ENCODE data around the gene ABCC5.

ABCC5 gene

DNA sequence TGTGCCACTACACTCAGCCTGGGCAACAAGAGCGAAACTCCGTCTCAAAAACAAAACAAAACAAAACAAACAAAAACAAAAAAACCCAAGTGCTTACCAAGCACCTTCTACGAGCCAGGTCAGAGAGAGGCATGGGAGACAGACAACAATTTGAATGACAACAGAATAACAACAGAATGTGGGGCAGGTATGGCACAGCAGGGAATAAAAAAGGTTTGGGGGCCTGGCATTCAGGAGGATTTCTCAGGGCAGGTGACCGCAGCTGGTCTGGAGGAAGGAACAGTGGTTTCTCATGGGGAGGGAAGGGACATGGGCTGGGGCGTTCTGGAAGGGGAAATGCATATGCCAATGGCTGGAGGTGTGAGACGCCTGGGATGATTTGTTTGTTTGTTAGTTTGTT is 110.5 kb downstream of the ABCC5 start (continued):
- TF ChIP-seq, protein P1, sequence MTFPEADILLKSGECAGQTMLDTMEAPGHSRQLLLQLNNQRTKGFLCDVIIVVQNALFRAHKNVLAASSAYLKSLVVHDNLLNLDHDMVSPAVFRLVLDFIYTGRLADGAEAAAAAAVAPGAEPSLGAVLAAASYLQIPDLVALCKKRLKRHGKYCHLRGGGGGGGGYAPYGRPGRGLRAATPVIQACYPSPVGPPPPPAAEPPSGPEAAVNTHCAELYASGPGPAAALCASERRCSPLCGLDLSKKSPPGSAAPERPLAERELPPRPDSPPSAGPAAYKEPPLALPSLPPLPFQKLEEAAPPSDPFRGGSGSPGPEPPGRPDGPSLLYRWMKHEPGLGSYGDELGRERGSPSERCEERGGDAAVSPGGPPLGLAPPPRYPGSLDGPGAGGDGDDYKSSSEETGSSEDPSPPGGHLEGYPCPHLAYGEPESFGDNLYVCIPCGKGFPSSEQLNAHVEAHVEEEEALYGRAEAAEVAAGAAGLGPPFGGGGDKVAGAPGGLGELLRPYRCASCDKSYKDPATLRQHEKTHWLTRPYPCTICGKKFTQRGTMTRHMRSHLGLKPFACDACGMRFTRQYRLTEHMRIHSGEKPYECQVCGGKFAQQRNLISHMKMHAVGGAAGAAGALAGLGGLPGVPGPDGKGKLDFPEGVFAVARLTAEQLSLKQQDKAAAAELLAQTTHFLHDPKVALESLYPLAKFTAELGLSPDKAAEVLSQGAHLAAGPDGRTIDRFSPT (tag by site-specific recombination; IDR thresholded peaks at IDR 0.05), result no peak
- TF ChIP-seq ZNF654 (tag by site-specific recombination; IDR thresholded peaks at IDR 0.05; ENCODE audit: low read depth) (no peak), ZNF530 (tag by site-specific recombination; IDR thresholded peaks at IDR 0.05; ENCODE audit: low read depth) (no peak), SP7 (tag by site-specific recombination; IDR thresholded peaks at IDR 0.05) (no peak), SP3 (tag by site-specific recombination; IDR thresholded peaks at IDR 0.05) (no peak)

DNA sequence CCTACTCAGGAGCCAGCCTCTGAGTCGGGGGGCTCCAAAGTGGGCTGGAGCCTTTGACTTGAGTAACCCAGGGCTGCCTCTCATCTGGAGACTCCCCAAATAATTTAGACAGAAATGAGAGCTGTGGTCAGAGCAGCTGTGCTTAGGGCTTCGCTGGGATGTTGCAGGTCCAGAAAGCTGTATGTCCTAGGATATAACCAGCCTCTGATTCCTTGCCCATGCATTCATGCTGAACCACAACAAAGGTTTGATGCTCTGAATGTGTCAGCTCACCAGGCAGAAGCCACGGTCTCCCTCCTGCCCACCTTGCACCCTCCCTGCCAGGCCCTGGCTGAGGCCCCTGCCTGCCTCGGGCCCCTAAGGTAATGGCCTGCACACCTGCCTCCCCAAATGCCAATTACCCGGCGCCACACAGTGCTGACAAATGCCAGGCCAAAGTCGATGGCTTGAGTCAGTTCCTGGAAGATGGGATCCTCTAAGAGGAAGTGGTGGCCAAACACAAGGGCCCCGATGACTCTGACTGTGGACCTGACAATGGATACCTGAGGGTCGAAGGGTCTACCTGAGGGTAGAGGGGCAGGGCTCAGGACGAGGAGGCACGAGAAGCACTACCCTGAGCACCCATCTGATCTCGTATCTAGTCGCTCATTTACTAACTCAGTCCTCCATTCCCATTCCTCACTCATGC is 111.3 kb downstream of the ABCC5 start:
- ChIA-PET CTCF (interaction anchor here (0.6 to 2.2 kb wide), 3 partner anchors 10 to 109 kb away, joined by 3 to 6 read pairs (median 3); no protein-coding TSS in a partner anchor), POLR2A (interaction anchor here (0.6 kb wide), 1 partner anchor 356 kb away, joined by 3 read pairs; no protein-coding TSS in a partner anchor)
- Histone ChIP-seq H3K4me3 (ENCODE audit: low read depth, low read length) (no peak overlapping the region), H3K36me3 (ENCODE audit: control insufficient read depth in 2 of 2, insufficient read depth in 1 of 2, low read length in 2 of 2) (no peaks in the 10 kb centered on the region), H3K4me1 (ENCODE audit: control insufficient read depth, insufficient read depth, low read length) (no peaks in the 10 kb centered on the region), H3K9me3 (ENCODE audit: control insufficient read depth, insufficient read depth, low read depth, low read length) (no peaks in the 10 kb centered on the region), H3K27ac (ENCODE audit: extremely low read depth, low read depth, low read length) (no peak overlapping the region)
- TF ChIP-seq ZNF184 (tag by site-specific recombination; IDR thresholded peaks at IDR 0.05) (no peak), ZSCAN30 (tag by site-specific recombination; IDR thresholded peaks at IDR 0.05) (no peak), ZNF146 (tag by site-specific recombination; IDR thresholded peaks at IDR 0.05) (no peak), ZNF776 (tag by site-specific recombination; IDR thresholded peaks at IDR 0.05; ENCODE audit: borderline replicate concordance) (no peak), ZNF10 (tag by site-specific recombination; IDR thresholded peaks at IDR 0.05) (no peak), TRIM28 (IDR thresholded peaks at IDR 0.05; ENCODE audit: borderline replicate concordance, low read length) (no peak), ZNF2 (tag by site-specific recombination; IDR thresholded peaks at IDR 0.05) (no peak), ZNF324 (tag by site-specific recombination; IDR thresholded peaks at IDR 0.05) (no peak), ZNF658 (tag by site-specific recombination; IDR thresholded peaks at IDR 0.05) (no peak)
- TF ChIP-seq, protein P2, sequence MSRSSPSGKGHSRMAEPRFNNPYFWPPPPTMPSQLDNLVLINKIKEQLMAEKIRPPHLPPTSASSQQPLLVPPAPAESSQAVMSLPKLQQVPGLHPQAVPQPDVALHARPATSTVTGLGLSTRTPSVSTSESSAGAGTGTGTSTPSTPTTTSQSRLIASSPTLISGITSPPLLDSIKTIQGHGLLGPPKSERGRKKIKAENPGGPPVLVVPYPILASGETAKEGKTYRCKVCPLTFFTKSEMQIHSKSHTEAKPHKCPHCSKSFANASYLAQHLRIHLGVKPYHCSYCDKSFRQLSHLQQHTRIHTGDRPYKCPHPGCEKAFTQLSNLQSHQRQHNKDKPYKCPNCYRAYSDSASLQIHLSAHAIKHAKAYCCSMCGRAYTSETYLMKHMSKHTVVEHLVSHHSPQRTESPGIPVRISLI (tag by site-specific recombination; IDR thresholded peaks at IDR 0.05), result no peak
- TF ChIP-seq, protein P3, sequence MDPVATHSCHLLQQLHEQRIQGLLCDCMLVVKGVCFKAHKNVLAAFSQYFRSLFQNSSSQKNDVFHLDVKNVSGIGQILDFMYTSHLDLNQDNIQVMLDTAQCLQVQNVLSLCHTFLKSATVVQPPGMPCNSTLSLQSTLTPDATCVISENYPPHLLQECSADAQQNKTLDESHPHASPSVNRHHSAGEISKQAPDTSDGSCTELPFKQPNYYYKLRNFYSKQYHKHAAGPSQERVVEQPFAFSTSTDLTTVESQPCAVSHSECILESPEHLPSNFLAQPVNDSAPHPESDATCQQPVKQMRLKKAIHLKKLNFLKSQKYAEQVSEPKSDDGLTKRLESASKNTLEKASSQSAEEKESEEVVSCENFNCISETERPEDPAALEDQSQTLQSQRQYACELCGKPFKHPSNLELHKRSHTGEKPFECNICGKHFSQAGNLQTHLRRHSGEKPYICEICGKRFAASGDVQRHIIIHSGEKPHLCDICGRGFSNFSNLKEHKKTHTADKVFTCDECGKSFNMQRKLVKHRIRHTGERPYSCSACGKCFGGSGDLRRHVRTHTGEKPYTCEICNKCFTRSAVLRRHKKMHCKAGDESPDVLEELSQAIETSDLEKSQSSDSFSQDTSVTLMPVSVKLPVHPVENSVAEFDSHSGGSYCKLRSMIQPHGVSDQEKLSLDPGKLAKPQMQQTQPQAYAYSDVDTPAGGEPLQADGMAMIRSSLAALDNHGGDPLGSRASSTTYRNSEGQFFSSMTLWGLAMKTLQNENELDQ (tag by site-specific recombination; IDR thresholded peaks at IDR 0.05; ENCODE audit: low read depth), result no peak
- TF ChIP-seq, protein P4, sequence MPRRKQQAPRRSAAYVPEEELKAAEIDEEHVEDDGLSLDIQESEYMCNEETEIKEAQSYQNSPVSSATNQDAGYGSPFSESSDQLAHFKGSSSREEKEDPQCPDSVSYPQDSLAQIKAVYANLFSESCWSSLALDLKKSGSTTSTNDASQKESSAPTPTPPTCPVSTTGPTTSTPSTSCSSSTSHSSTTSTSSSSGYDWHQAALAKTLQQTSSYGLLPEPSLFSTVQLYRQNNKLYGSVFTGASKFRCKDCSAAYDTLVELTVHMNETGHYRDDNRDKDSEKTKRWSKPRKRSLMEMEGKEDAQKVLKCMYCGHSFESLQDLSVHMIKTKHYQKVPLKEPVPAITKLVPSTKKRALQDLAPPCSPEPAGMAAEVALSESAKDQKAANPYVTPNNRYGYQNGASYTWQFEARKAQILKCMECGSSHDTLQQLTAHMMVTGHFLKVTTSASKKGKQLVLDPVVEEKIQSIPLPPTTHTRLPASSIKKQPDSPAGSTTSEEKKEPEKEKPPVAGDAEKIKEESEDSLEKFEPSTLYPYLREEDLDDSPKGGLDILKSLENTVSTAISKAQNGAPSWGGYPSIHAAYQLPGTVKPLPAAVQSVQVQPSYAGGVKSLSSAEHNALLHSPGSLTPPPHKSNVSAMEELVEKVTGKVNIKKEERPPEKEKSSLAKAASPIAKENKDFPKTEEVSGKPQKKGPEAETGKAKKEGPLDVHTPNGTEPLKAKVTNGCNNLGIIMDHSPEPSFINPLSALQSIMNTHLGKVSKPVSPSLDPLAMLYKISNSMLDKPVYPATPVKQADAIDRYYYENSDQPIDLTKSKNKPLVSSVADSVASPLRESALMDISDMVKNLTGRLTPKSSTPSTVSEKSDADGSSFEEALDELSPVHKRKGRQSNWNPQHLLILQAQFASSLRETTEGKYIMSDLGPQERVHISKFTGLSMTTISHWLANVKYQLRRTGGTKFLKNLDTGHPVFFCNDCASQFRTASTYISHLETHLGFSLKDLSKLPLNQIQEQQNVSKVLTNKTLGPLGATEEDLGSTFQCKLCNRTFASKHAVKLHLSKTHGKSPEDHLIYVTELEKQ (tag by site-specific recombination; IDR thresholded peaks at IDR 0.05; ENCODE audit: borderline replicate concordance), result no peak
- TF ChIP-seq, protein P5, sequence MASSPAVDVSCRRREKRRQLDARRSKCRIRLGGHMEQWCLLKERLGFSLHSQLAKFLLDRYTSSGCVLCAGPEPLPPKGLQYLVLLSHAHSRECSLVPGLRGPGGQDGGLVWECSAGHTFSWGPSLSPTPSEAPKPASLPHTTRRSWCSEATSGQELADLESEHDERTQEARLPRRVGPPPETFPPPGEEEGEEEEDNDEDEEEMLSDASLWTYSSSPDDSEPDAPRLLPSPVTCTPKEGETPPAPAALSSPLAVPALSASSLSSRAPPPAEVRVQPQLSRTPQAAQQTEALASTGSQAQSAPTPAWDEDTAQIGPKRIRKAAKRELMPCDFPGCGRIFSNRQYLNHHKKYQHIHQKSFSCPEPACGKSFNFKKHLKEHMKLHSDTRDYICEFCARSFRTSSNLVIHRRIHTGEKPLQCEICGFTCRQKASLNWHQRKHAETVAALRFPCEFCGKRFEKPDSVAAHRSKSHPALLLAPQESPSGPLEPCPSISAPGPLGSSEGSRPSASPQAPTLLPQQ (tag by site-specific recombination; IDR thresholded peaks at IDR 0.05), result no peak
